Mucosa of descending colon (tissue), 3 donors: ENCODE results near the gene NEGR1. TPM values are rescaled to one million over a fixed set of nuclear protein-coding genes. Genes with fewer than 3 reads are reported as not detected.
A peak's percentile ranks its signal among the peaks of the same experiment; 100 is the strongest.

ENCODE experiments used
- ATAC-seq: fragments of 200-7000 bp; cut with Tn5 transposase; one replicate; pipeline ENCODE4 v1.9.1; 2020; ENCODE audit warnings: mild to moderate bottlenecking, moderate library complexity
- DNase-seq, 3 donors: peaks; one replicate each; pipeline ENCODE4 v3.0.0-alpha.2; 2020
- H3K36me3 ChIP-seq: fragments of 200-600 bp; one replicate; pipeline ENCODE4 v1.8.0; 2021; ENCODE audit warnings: low read depth, mild to moderate bottlenecking
- H3K4me1 ChIP-seq: fragments of 200-600 bp; one replicate; pipeline ENCODE4 v1.8.0; 2021; ENCODE audit warnings: low read depth, mild to moderate bottlenecking
- H3K4me3 ChIP-seq: fragments of 200-600 bp; one replicate; pipeline ENCODE4 v1.8.0; 2021; ENCODE audit warnings: mild to moderate bottlenecking
- H3K9me3 ChIP-seq: fragments of 200-600 bp; one replicate; pipeline ENCODE4 v1.8.0; 2021; ENCODE audit warnings: mild to moderate bottlenecking
- intact Hi-C, 2 donors: fragments of 100-400 bp; cut with DNase I in 1 of 2; cut with micrococcal nuclease in 1 of 2; formaldehyde crosslinking; loops; one replicate each; pipeline versions ENCODE4 v1.11.0 to v1.11.1; 2022; cut with DNase I, micrococcal nuclease
- total RNA-seq, 3 donors: library from RNA; stranded (reverse); fragmentation: NEBNext Ultra II Directional in 2 of 3; extraction: Animal tissue kit (Norgen Biotek cat#: 25700) in 2 of 3; gene quantifications; one replicate each; pipeline versions ENCODE4 v1.2.1 to v1.2.4, GENCODE V29; 2021 to 2023
- TF ChIP-seq, protein P1 (sequence below): fragments of 200-600 bp; IDR thresholded peaks from one replicate; pipeline ENCODE4 v1.8.0; 2022; ENCODE audit warnings: antibody characterized with exemption, mild to moderate bottlenecking
- donor health status: DM: no; HTN: no; CAD: no; lungs with moderate emphysema.
- donor health status: DM: no; HTN: no; CAD: no.
- donor health status: DM: no; HTN: yes; CAD: no.

Gene NEGR1
- total RNA-seq, 3 donors from 2014 or later: 2.3 to 47.9 (median 8.0) TPM

DNA sequence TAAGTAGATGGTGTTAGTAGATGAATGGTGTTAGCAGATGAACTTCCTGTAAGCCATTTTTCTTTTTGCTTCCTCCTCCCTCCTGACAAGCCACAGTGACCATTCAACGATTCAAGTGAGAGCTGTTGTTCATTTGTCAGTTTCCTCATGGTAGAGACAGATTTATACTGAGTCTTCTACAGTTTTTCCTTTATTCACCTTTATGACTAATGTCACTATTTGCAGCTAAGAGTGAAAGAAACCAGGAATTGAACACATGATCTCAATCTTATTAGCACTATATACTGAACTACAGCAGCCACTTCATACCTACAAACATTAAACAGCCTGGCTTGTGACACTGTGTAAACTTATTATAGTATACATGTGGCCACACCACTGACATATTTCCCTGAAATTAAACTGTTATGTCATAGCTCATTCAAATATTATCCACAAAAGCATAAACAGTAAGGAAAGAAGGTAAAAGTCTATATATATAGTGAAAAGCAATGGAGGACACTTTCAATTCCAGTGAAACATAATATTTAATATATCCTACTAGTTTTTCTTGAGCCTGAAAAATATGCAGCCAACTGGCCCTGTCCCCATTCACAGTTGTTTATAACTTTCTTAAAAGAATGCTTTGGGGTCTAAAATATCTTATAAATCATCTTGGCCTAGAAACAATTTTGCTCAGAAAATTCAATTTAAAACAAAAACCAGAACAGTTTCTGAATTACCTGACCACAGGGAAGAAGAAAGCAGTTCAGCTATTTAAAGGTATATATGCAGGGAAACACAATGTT is 634.6 kb downstream of the NEGR1 start:
- peak; percentile 20 for ATAC-seq
- H3K9me3 ChIP-seq: no peaks in the 10 kb centered on the region
- no peak for DNase-seq
- no peaks in the 10 kb centered on the region for H3K4me1 ChIP-seq
- TF ChIP-seq, protein P1, sequence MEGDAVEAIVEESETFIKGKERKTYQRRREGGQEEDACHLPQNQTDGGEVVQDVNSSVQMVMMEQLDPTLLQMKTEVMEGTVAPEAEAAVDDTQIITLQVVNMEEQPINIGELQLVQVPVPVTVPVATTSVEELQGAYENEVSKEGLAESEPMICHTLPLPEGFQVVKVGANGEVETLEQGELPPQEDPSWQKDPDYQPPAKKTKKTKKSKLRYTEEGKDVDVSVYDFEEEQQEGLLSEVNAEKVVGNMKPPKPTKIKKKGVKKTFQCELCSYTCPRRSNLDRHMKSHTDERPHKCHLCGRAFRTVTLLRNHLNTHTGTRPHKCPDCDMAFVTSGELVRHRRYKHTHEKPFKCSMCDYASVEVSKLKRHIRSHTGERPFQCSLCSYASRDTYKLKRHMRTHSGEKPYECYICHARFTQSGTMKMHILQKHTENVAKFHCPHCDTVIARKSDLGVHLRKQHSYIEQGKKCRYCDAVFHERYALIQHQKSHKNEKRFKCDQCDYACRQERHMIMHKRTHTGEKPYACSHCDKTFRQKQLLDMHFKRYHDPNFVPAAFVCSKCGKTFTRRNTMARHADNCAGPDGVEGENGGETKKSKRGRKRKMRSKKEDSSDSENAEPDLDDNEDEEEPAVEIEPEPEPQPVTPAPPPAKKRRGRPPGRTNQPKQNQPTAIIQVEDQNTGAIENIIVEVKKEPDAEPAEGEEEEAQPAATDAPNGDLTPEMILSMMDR: no peak
- intact Hi-C loops: no loop called here
- no peaks in the 10 kb centered on the region for H3K36me3 ChIP-seq
- no peak overlapping the region for H3K4me3 ChIP-seq

DNA sequence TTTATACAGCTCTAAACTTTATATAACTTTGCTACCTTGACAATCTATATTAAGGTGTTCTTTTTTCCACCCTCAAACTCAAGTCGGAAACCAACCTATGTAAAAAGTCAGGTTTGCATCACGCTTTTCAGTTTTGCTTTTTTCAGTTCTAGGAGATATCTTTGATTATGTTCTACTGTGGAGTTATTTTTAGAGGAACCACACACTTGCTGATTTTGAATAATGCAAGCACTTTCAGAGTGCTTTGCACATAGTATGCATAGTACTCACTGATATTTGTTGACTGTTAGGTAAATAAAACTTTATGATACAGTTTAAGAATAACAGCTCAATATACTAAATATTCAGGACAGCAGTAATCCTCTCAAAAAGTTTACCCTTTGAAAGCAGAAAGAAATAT is 637.3 kb downstream of the NEGR1 start:
- H3K36me3 ChIP-seq: no peaks in the 10 kb centered on the region
- intact Hi-C loops: no loop called here

DNA sequence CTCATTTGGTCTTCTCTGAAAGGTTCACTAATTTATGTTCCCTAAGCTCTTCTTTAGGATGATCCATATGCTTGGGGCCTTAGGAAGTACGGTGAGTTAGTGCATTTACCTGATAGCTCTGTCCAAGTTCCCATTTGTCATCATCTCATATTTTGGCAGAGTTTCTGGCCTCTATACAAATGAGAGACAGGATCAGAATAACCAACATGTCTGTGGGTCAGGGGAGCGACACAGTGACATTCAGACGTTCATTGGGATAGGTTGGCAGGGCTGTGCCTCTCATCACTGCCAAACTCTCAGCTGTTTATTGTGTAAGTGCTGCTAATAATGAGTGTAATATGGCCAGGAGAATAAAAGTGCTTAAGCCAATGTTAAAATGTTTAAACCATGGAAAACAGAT is 640.4 kb downstream of the NEGR1 start:
- TF ChIP-seq, protein P1: no peak
- no peaks in the 10 kb centered on the region for H3K9me3 ChIP-seq
- intact Hi-C loops: no loop called here

More for the DNA sequence above, 637.3 kb downstream of the NEGR1 start:
- H3K9me3 ChIP-seq: no peaks in the 10 kb centered on the region
- no peak overlapping the region for H3K4me3 ChIP-seq
- TF ChIP-seq, protein P1: no peak
- DNase-seq (no peak), ATAC-seq (no peak)
- H3K4me1 ChIP-seq: no peaks in the 10 kb centered on the region

DNA sequence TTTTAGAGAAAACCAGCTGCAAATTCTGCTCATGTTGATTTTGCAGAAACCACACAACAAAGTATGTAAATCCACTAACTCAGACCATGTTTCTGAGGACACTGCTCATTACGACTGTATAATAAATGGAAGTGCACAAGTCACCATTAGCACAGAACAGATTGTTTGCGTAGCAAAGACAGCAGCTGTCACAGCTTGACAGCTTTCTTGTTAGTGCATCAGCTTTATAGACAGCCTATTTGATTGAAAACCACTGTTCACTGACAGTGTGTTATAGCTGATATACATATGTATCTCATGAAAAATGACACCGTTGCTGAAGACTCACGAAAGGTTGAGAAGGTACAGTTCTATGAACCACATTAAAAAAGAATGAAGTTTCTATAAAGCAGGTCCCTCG is 641.3 kb downstream of the NEGR1 start:
- no peak for ATAC-seq
- DNase-seq: no peak
- H3K9me3 ChIP-seq: no peaks in the 10 kb centered on the region
- no peak overlapping the region for H3K4me3 ChIP-seq
- TF ChIP-seq, protein P1: no peak
- no peaks in the 10 kb centered on the region for H3K36me3 ChIP-seq
- intact Hi-C loops: no loop called here
- H3K4me1 ChIP-seq: no peaks in the 10 kb centered on the region

More for the DNA sequence above, 640.4 kb downstream of the NEGR1 start:
- Histone ChIP-seq H3K4me1 (no peaks in the 10 kb centered on the region), H3K36me3 (no peaks in the 10 kb centered on the region), H3K4me3 (no peak overlapping the region)
- DNase-seq (no peak), ATAC-seq (no peak)

DNA sequence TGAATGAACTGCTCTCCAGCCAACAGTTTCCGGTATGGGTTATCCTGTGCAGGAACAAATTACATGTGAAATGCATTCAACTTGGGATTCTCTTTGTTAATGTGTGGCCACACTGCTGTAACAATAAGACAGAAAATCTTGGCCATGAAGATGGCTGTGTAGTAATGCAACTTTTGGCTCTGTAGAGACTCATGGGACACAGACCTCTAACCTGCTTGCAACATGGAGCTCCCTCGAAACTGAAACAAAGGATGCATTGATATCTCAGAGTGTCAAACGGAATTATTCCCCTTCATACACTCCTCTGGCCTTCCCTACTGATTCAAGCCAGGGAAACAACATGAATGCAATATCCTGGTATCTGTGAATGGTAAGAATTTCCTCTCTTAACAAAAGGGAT is 642.2 kb downstream of the NEGR1 start:
- H3K4me1 ChIP-seq: no peaks in the 10 kb centered on the region
- no peaks in the 10 kb centered on the region for H3K9me3 ChIP-seq
- ATAC-seq: no peak
- intact Hi-C loops: no loop called here
- DNase-seq: no peak
- H3K36me3 ChIP-seq: no peaks in the 10 kb centered on the region
- no peak overlapping the region for H3K4me3 ChIP-seq
- TF ChIP-seq, protein P1: no peak
